GM21360 (cell line): ENCODE results near the gene AGAP1.

Experiments used
- ATAC-seq: cut with Tn5 transposase; IDR thresholded peaks from one replicate; pipeline ENCODE4 v1.9.1; 2021; ENCODE audit warnings: mild to moderate bottlenecking, moderate library complexity; ENCODE audit not compliant: unreplicated experiment

Gene AGAP1

GRCh38 chr2:235507928-235508327 is 14.1 kb downstream of the AGAP1 start:
- no peak for ATAC-seq

GRCh38 chr2:235508371-235509160 is 14.7 kb downstream of the AGAP1 start:
- no peak for ATAC-seq

- no peak for ATAC-seq
Measured at GRCh38 chr2:235510318-235510717, 16.5 kb downstream of the AGAP1 start.

GRCh38 chr2:235511187-235511661 is 17.4 kb downstream of the AGAP1 start:
- no peak for ATAC-seq

- ATAC-seq: no peak
Measured at GRCh38 chr2:235511751-235512698, 18.2 kb downstream of the AGAP1 start.

GRCh38 chr2:235512699-235513053 is 18.8 kb downstream of the AGAP1 start:
- ATAC-seq: no peak

GRCh38 chr2:235513984-235514626 is 20.3 kb downstream of the AGAP1 start:
- no peak for ATAC-seq

- no peak for ATAC-seq
Measured at GRCh38 chr2:235514627-235515363, 21.0 kb downstream of the AGAP1 start.

- no peak for ATAC-seq
Measured at GRCh38 chr2:235515364-235515742, 21.5 kb downstream of the AGAP1 start.

GRCh38 chr2:235515821-235516220 is 22.0 kb downstream of the AGAP1 start:
- ATAC-seq: no peak

- ATAC-seq: no peak
Measured at GRCh38 chr2:235516257-235516656, 22.4 kb downstream of the AGAP1 start.

GRCh38 chr2:235518322-235519090 is 24.7 kb downstream of the AGAP1 start:
- no peak for ATAC-seq

- no peak for ATAC-seq
Measured at GRCh38 chr2:235520787-235521186, 26.9 kb downstream of the AGAP1 start.

- ATAC-seq: no peak
Measured at GRCh38 chr2:235521844-235522243, 28.0 kb downstream of the AGAP1 start.

- ATAC-seq: no peak
Measured at GRCh38 chr2:235523021-235523420, 29.2 kb downstream of the AGAP1 start.

- ATAC-seq: no peak
Measured at GRCh38 chr2:235523486-235524150, 29.8 kb downstream of the AGAP1 start.

- ATAC-seq: no peak
Measured at GRCh38 chr2:235526166-235526565, 32.3 kb downstream of the AGAP1 start.

- ATAC-seq: no peak
Measured at GRCh38 chr2:235527806-235528469, 34.1 kb downstream of the AGAP1 start.

- no peak for ATAC-seq
Measured at GRCh38 chr2:235529621-235530020, 35.8 kb downstream of the AGAP1 start.
